IPS DF 6.9 (cell line): ENCODE measurements around the gene SH3BP5.

ENCODE experiments used
- DNase-seq: peaks from one replicate; pipeline ENCODE4 v3.0.0-alpha.2; 2013; ENCODE audit warnings: low read depth, low spot score
- H3K27ac ChIP-seq: one replicate; pipeline ENCODE4 v1.5.1; 2013; ENCODE audit warnings: low read length, control low read depth
- H3K27me3 ChIP-seq: 2 replicates; pipeline ENCODE4 v1.6.1; 2013; ENCODE audit warnings: mild to moderate bottlenecking, low read length; ENCODE audit not compliant: control insufficient read depth, insufficient read depth
- H3K36me3 ChIP-seq: 2 replicates; pipeline ENCODE4 v1.6.1; 2013; ENCODE audit warnings: low read length; ENCODE audit not compliant: control insufficient read depth, insufficient read depth
- H3K4me1 ChIP-seq: 2 replicates; pipeline ENCODE4 v1.6.1; 2013; ENCODE audit warnings: low read length; ENCODE audit not compliant: control insufficient read depth, insufficient read depth
- H3K4me3 ChIP-seq: 2 replicates; pipeline ENCODE4 v1.5.1; 2013; ENCODE audit warnings: mild to moderate bottlenecking, low read length
- H3K9me3 ChIP-seq: 2 replicates; pipeline ENCODE4 v1.6.1; 2013; ENCODE audit warnings: low read length, inconsistent platforms; ENCODE audit not compliant: control insufficient read depth, insufficient read depth
- WGBS: extraction: QIAGEN DNeasy Blood & Tissue Kit; methylation state at CpG from one replicate; pipeline ENCODE4 v1.1.7; 2013; ENCODE audit warnings: mixed read lengths, missing lambda C conversion rate; ENCODE audit not compliant: insufficient read length, insufficient coverage; 5-methylcytosine and 5-hydroxymethylcytosine counted together

The SH3BP5 gene

DNA sequence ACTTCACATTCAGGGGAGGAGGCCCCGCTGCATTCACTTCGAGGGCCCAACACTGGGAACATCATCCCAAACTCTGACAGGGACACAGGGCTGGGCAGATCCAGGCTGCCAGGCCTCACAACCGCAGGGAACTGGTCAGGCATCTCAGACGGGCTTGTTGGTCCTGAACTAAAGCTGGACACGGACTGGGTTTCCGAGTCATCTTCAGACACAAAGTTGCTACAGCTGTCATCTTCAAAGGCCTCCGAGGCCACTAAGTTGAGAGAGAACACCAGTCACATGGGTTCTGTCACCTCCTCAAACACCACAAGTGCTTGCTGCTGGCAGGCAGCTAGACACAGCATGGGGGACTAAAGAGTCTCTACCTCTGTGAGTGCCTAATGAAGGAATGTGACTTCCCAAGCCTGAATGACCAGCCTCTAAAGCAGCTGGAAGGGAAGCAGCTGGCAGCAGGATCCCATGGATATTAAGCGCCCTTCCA is 75.5 kb downstream of the SH3BP5 start:
- Histone ChIP-seq H3K27ac (no peak overlapping the region), H3K27me3 (no peaks in the 10 kb centered on the region), H3K4me3 (no peak overlapping the region), H3K4me1 (no peaks in the 10 kb centered on the region), H3K36me3 (peaks cover 7% of the 10 kb centered on the region), H3K9me3 (no peaks in the 10 kb centered on the region)
- WGBS: no CpG with 5 or more reads among the region's 8 CpGs
- no peak for DNase-seq

DNA sequence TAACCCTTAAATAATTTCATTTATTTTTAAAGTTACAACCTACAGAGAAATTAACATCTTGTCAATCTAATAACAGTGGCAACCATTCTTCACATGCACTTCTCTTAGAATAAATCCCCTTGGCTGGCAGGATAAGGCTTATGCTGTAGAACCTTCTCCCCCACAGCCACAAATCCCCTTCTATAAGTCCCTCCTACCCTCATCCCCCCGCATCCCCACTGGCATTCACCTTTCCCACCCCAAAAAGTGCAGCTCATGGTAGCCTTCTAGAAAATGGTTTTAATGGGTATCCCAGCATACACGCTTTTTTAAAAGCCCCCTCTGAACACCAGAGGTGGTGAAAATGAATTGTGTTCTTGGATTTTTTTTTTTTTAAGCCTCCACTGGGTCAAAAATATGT is 77.2 kb downstream of the SH3BP5 start:
- Histone ChIP-seq H3K27ac (no peak overlapping the region), H3K4me3 (no peak overlapping the region), H3K27me3 (no peaks in the 10 kb centered on the region), H3K9me3 (no peaks in the 10 kb centered on the region), H3K4me1 (no peaks in the 10 kb centered on the region), H3K36me3 (peaks cover 7% of the 10 kb centered on the region)
- no CpG with 5 or more reads among the region's 2 CpGs for WGBS
- DNase-seq: no peak

DNA sequence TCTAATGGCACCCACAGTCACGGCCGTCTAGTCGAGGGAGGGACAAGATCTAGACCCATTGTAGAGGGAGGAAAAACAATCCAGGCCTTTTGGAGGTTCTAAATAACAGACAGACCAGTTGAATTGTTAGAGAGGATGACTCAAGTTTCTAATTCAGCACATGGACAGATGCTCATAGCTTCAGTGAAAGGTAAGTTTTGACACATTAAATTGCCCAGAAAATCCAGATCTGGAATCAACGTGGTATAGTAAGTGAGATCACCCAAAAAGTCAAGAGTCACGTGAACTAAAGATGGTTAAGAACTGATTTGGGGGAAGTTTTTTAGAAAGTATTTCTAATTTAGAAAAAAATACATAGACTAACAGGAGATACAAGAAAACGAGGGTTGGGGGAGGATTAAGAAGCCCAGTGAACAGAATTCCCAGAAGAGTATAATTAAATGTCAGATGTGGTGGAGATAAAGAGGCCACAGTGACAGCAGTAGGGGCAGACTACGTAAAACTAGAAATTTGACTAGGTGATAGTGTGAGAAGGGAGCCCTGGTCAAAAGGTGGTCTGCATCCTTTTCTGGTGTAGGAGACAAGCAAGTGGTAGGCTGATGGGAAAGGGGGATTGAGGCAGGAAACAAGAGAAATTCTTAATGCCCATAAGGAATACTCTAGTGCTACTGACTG is 79.2 kb downstream of the SH3BP5 start:
- Histone ChIP-seq H3K9me3 (no peaks in the 10 kb centered on the region), H3K4me3 (no peak overlapping the region), H3K27ac (no peak overlapping the region), H3K27me3 (no peaks in the 10 kb centered on the region), H3K4me1 (no peaks in the 10 kb centered on the region; the same call in 1 of the 2 replicates), H3K36me3 (peaks cover 7% of the 10 kb centered on the region)
- no CpG with 5 or more reads among the region's 7 CpGs for WGBS
- no peak for DNase-seq

DNA sequence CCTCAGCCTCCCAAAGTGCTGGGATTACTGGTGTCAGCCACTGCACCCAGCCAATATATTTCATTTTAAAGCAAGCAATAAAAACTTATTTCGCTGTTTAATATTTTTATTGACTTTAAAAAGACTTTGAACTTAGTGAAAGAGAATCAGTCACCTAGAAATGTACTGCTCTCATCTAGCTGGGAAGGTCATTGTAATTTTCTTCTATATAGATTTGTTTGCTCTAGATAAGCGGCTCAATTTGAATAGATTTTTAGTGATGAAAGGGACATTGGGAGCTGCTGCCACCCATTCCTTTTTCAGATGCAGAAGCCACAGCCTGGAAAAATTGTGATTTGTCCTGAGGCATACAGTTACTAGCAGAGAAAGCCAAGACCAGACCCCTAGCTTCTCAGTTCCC is 86.2 kb downstream of the SH3BP5 start:
- no CpG with 5 or more reads among the region's 2 CpGs for WGBS
- no peaks in the 10 kb centered on the region for H3K9me3 ChIP-seq
- no peaks in the 10 kb centered on the region for H3K36me3 ChIP-seq
- H3K27me3 ChIP-seq: no peaks in the 10 kb centered on the region
- DNase-seq: no peak
- no peaks in the 10 kb centered on the region; the same call in 1 of the 2 replicates for H3K4me1 ChIP-seq
- no peak overlapping the region for H3K27ac ChIP-seq
- H3K4me3 ChIP-seq: no peak overlapping the region

DNA sequence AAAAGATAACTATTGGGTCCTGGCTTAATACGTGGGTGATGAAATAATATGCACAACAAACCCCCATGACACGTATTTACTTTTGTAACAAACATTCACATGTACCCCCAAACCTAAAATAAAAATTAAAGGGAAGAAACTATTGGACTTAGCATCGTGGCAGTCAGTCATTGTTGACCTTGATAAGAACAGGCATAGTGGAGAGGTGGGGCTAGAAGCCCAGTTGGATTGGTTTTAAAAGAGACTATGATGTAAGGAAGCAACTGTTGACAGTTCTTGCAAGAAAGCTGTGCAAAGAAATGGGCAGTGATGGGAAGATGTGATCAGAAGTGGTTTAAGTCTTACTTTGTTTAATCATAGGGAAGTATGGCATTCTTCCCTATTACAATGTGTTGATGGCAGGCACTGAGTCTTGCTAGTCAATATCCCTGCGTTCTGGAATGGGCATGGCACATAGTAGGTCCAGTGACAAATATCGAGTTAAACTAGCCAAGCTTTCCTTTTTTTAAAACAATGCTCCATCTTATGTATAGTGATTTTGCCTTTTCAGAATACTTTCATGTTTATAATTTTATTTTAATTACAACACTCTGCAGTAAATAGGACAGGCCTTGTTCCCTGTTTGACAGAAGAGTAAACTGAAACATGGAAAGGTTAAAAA is 88.4 kb downstream of the SH3BP5 start:
- no peaks in the 10 kb centered on the region for H3K4me1 ChIP-seq
- no peak overlapping the region for H3K27ac ChIP-seq
- H3K9me3 ChIP-seq: no peaks in the 10 kb centered on the region
- H3K36me3 ChIP-seq: no peaks in the 10 kb centered on the region
- H3K4me3 ChIP-seq: no peak overlapping the region
- no CpG with 5 or more reads among the region's 5 CpGs for WGBS
- no peaks in the 10 kb centered on the region for H3K27me3 ChIP-seq
- DNase-seq: no peak

DNA sequence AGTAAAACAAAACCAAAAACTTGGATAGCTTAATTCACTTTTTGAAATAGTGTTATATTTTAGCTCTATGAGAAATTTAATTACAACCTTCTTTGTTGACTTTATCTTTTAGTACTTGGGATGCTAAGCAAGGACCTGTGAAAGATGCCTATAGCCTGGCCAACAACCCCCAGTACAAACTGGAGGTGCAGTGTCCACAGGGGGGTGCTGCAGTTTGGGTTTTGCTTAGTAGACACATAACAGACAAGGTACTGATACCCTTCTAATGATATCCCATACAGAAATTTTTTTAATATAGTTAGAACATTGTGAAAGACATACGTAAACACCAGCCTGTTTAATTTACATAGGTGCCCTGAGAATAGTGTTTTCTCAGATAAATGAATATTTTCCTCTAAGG is 91.0 kb downstream of the SH3BP5 start:
- WGBS: no CpG with 5 or more reads among the region's 1 CpG
- Histone ChIP-seq H3K4me1 (no peaks in the 10 kb centered on the region), H3K36me3 (no peaks in the 10 kb centered on the region)

DNA sequence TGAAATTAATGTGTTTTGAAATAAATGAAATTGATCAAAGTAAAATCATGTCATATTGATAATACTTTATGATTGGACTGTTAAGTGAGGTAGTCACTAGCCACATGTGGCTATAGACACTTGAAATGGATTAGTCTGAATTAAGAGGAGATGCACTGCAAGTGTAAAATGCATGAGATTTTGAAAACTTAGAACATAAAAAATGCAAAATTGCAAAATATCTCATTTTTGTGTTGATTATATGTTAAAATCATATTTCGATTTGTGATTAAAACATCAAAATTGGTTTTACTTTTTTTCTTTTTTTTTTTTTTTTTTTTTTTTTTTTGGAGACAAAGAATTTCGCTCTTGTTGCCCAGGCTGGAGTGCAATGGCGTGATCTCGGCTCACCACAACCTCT is 103.1 kb downstream of the SH3BP5 start:
- no peaks in the 10 kb centered on the region for H3K27me3 ChIP-seq
- H3K27ac ChIP-seq: no peak overlapping the region
- no peak for DNase-seq
- no peaks in the 10 kb centered on the region for H3K36me3 ChIP-seq
- WGBS: no CpG with 5 or more reads among the region's 4 CpGs
- no peaks in the 10 kb centered on the region for H3K4me1 ChIP-seq
- no peak overlapping the region for H3K4me3 ChIP-seq
- no peaks in the 10 kb centered on the region for H3K9me3 ChIP-seq

More for the DNA sequence above, 91.0 kb downstream of the SH3BP5 start:
- no peak overlapping the region for H3K27ac ChIP-seq
- no peak for DNase-seq
- no peaks in the 10 kb centered on the region for H3K9me3 ChIP-seq
- no peaks in the 10 kb centered on the region for H3K27me3 ChIP-seq
- H3K4me3 ChIP-seq: no peak overlapping the region

DNA sequence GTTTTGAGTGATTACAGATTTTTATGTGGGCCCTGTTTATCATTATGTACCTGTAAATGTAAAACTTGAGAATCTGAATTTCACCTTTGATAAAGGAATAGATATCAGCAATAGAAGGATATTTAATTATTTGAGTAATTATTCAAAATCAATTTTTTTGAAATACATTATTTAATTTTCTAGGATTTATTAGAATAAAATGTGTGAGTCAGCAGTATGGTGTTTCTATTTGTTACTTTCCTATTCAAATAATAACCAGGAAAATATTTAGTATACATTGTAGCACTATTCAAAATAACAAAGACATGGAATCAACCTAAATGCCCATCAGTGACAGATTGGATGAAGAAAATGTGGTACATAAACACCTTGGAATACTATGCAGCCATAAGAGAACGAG is 104.2 kb downstream of the SH3BP5 start:
- H3K9me3 ChIP-seq: no peaks in the 10 kb centered on the region
- H3K27me3 ChIP-seq: no peaks in the 10 kb centered on the region
- no peak overlapping the region for H3K4me3 ChIP-seq
- H3K27ac ChIP-seq: no peak overlapping the region
- no peaks in the 10 kb centered on the region for H3K4me1 ChIP-seq
- no CpG with 5 or more reads among the region's 1 CpG for WGBS
- DNase-seq: no peak
- H3K36me3 ChIP-seq: no peaks in the 10 kb centered on the region

DNA sequence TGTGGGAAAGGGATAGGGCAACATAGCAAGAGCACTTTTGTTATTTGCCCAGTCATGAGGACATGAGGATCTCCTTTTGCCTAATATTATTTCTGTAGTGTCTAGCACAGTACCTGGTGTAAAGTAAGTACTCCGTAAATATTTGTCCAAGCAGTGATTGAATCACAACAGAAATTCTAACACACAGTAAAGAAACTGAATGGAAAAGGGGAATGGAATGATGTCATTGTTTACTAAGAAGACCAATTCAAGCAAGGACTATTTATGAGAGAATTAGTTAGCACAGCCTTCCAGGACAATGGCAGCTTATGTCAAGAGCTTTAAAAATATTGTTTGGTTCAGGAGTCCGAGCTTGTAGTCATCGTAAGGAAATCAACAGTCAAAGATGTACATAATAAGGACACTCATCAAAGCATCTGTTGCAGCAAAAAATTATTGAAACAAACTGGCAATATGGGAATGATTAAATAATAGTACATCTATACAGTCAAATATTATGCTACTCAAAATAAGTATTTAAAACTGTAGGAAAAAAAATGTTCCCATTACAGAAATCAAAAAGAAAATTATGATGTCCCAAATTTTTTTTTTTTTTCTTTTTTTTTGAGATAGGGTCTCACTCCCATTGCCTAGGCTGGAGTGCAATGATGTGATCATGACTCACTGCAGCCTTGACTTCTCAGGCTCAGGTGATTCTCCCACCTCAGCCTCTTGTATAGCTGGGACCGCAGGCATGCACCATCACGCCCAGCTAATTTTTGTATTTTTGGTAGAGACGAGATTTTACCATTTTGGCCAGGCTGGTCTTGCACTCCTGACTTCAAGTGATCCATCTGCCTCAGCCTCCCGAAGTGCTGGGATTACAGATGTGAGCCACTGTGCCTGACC is 108.5 kb downstream of the SH3BP5 start:
- no peak for DNase-seq

DNA sequence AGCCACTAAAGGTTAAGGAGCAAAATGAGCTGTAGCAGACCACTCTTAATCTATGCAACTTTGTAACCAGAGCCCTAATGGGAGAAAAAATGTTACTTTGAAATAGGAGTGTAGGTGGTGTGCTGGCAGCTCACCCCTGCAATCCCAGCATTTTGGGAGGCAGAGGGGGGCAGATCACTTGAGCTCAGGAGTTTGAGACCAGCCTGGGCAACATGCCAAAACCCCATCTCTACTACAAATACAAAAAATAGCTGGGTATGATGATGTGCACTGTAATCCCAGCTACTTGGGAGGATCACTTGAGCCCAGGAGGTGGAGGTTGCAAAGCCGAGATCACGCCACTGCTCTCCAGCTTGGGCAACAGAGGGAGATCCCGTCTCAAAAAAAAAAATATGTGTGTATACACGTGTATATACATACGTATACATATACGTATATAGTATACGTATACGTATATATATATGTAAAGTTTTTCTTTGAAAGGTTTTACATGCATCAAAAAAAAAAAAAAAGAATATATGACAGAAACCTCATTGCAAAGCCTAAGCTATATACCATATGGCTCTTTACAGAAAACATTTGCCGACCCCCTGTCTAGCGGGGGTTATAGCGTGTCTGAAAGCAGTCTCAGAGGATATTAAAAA is 110.7 kb downstream of the SH3BP5 start:
- WGBS: no CpG with 5 or more reads among the region's 11 CpGs
- H3K36me3 ChIP-seq: no peaks in the 10 kb centered on the region; the same call in 1 of the 2 replicates

More for the DNA sequence above, 108.5 kb downstream of the SH3BP5 start:
- Histone ChIP-seq H3K27ac (no peak overlapping the region), H3K27me3 (no peaks in the 10 kb centered on the region), H3K4me1 (no peaks in the 10 kb centered on the region), H3K9me3 (no peaks in the 10 kb centered on the region), H3K4me3 (no peak overlapping the region), H3K36me3 (no peaks in the 10 kb centered on the region; the same call in 1 of the 2 replicates)
- no CpG with 5 or more reads among the region's 7 CpGs for WGBS

More for the DNA sequence above, 110.7 kb downstream of the SH3BP5 start:
- Histone ChIP-seq H3K9me3 (no peaks in the 10 kb centered on the region), H3K27ac (no peak overlapping the region), H3K27me3 (no peaks in the 10 kb centered on the region), H3K4me1 (no peaks in the 10 kb centered on the region), H3K4me3 (no peak overlapping the region)
- no peak for DNase-seq
